ENCODE measurements around the gene GALNT2. TPM values are rescaled to one million over a fixed set of nuclear protein-coding genes. Genes with fewer than 3 reads are reported as not detected.

GALNT2 gene
- total and polyA plus RNA-seq, 9 donors, result 30.3 to 89.2 (median 79.2) TPM

GRCh38 chr1:230070321-230071208 is 3.5 kb downstream of the GALNT2 start:
- Histone ChIP-seq H3K9me3 (replicated peaks; ENCODE audit: control insufficient read depth, low read depth, low read length) (no peaks in the 10 kb centered on the region), H3K4me3 (ENCODE audit: low read length) (no peak overlapping the region), H3K27me3 (ENCODE audit: control insufficient read depth, insufficient read depth, low read length) (no peaks in the 10 kb centered on the region), H3K4me1 (ENCODE audit: control insufficient read depth, insufficient read depth, low read length) (peaks cover 33% of the 10 kb centered on the region), H3K27ac (ENCODE audit: low read length) (no peak overlapping the region), H3K36me3 (ENCODE audit: control insufficient read depth, insufficient read depth, low read length) (no peaks in the 10 kb centered on the region)
- 93% methylated on average over 5 of the region's 14 CpGs for whole genome bisulfite sequencing (ENCODE audit: insufficient coverage)
- no peak for DNase-seq

GRCh38 chr1:230071316-230071715 is 4.3 kb downstream of the GALNT2 start:
- H3K9me3 ChIP-seq (replicated peaks; ENCODE audit: control insufficient read depth, low read depth, low read length), result no peaks in the 10 kb centered on the region
- no peak for DNase-seq
- no peak overlapping the region for H3K4me3 ChIP-seq (ENCODE audit: low read length)
- peaks cover 30% of the 10 kb centered on the region for H3K4me1 ChIP-seq (ENCODE audit: control insufficient read depth, insufficient read depth, low read length)
- 87% methylated on average over 4 of the region's 7 CpGs for WGBS (ENCODE audit: insufficient coverage)
- no peaks in the 10 kb centered on the region for H3K27me3 ChIP-seq (ENCODE audit: control insufficient read depth, insufficient read depth, low read length)
- no peak overlapping the region for H3K27ac ChIP-seq (ENCODE audit: low read length)
- H3K36me3 ChIP-seq (ENCODE audit: control insufficient read depth, insufficient read depth, low read length), result peaks cover under 1% of the 10 kb centered on the region

GRCh38 chr1:230072296-230072695 is 5.3 kb downstream of the GALNT2 start:
- peaks cover 2% of the 10 kb centered on the region for H3K36me3 ChIP-seq (ENCODE audit: control insufficient read depth, insufficient read depth, low read length)
- H3K27ac ChIP-seq (ENCODE audit: low read length), result no peak overlapping the region
- WGBS (ENCODE audit: insufficient coverage), result 65% methylated on average over 5 of the region's 6 CpGs
- H3K27me3 ChIP-seq (ENCODE audit: control insufficient read depth, insufficient read depth, low read length), result no peaks in the 10 kb centered on the region
- DNase-seq, result no peak
- peaks cover 28% of the 10 kb centered on the region for H3K4me1 ChIP-seq (ENCODE audit: control insufficient read depth, insufficient read depth, low read length)
- H3K9me3 ChIP-seq (replicated peaks; ENCODE audit: control insufficient read depth, low read depth, low read length), result no peaks in the 10 kb centered on the region
- no peak overlapping the region for H3K4me3 ChIP-seq (ENCODE audit: low read length)

- Histone ChIP-seq H3K27me3 (ENCODE audit: control insufficient read depth, insufficient read depth, low read length) (no peaks in the 10 kb centered on the region), H3K4me3 (ENCODE audit: low read length) (no peak overlapping the region), H3K36me3 (ENCODE audit: control insufficient read depth, insufficient read depth, low read length) (peaks cover 2% of the 10 kb centered on the region), H3K4me1 (ENCODE audit: control insufficient read depth, insufficient read depth, low read length) (peaks cover 28% of the 10 kb centered on the region), H3K9me3 (replicated peaks; ENCODE audit: control insufficient read depth, low read depth, low read length) (no peaks in the 10 kb centered on the region), H3K27ac (ENCODE audit: low read length) (no peak overlapping the region)
- no CpG with 5 or more reads among the region's 1 CpG for WGBS (ENCODE audit: insufficient coverage)
- no peak for DNase-seq
Observed at GRCh38 chr1:230072866-230073265, 5.8 kb downstream of the GALNT2 start.

GRCh38 chr1:230073371-230074035 is 6.5 kb downstream of the GALNT2 start:
- Histone ChIP-seq H3K36me3 (ENCODE audit: control insufficient read depth, insufficient read depth, low read length) (peaks cover 2% of the 10 kb centered on the region), H3K27ac (ENCODE audit: low read length) (no peak overlapping the region), H3K27me3 (ENCODE audit: control insufficient read depth, insufficient read depth, low read length) (no peaks in the 10 kb centered on the region), H3K4me1 (ENCODE audit: control insufficient read depth, insufficient read depth, low read length) (peaks cover 26% of the 10 kb centered on the region), H3K9me3 (replicated peaks; ENCODE audit: control insufficient read depth, low read depth, low read length) (no peaks in the 10 kb centered on the region), H3K4me3 (ENCODE audit: low read length) (no peak overlapping the region)
- DNase-seq, result no peak
- 64% methylated on average over 2 of the region's 4 CpGs for WGBS (ENCODE audit: insufficient coverage)

GRCh38 chr1:230074270-230074669 is 7.2 kb downstream of the GALNT2 start:
- peaks cover 2% of the 10 kb centered on the region for H3K36me3 ChIP-seq (ENCODE audit: control insufficient read depth, insufficient read depth, low read length)
- H3K4me3 ChIP-seq (ENCODE audit: low read length), result no peak overlapping the region
- H3K9me3 ChIP-seq (replicated peaks; ENCODE audit: control insufficient read depth, low read depth, low read length), result no peaks in the 10 kb centered on the region
- 79% methylated on average over 3 of the region's 4 CpGs for WGBS (ENCODE audit: insufficient coverage)
- no peaks in the 10 kb centered on the region for H3K27me3 ChIP-seq (ENCODE audit: control insufficient read depth, insufficient read depth, low read length)
- DNase-seq, result no peak
- H3K27ac ChIP-seq (ENCODE audit: low read length), result no peak overlapping the region
- peaks cover 25% of the 10 kb centered on the region for H3K4me1 ChIP-seq (ENCODE audit: control insufficient read depth, insufficient read depth, low read length)

GRCh38 chr1:230074762-230075161 is 7.7 kb downstream of the GALNT2 start:
- 57% methylated on average over 1 of the region's 2 CpGs for WGBS (ENCODE audit: insufficient coverage)
- peaks cover 2% of the 10 kb centered on the region for H3K36me3 ChIP-seq (ENCODE audit: control insufficient read depth, insufficient read depth, low read length)
- H3K27ac ChIP-seq (ENCODE audit: low read length), result no peak overlapping the region
- no peaks in the 10 kb centered on the region for H3K27me3 ChIP-seq (ENCODE audit: control insufficient read depth, insufficient read depth, low read length)
- no peak for DNase-seq
- no peaks in the 10 kb centered on the region for H3K9me3 ChIP-seq (replicated peaks; ENCODE audit: control insufficient read depth, low read depth, low read length)
- peaks cover 28% of the 10 kb centered on the region for H3K4me1 ChIP-seq (ENCODE audit: control insufficient read depth, insufficient read depth, low read length)
- H3K4me3 ChIP-seq (ENCODE audit: low read length), result no peak overlapping the region

- H3K27me3 ChIP-seq (ENCODE audit: control insufficient read depth, insufficient read depth, low read length), result no peaks in the 10 kb centered on the region
Observed at GRCh38 chr1:230076121-230076520, 9.1 kb downstream of the GALNT2 start.

GRCh38 chr1:230077011-230077410 is 10.0 kb downstream of the GALNT2 start:
- Histone ChIP-seq H3K9me3 (replicated peaks; ENCODE audit: control insufficient read depth, low read depth, low read length) (no peaks in the 10 kb centered on the region), H3K4me1 (ENCODE audit: control insufficient read depth, insufficient read depth, low read length) (peaks cover 27% of the 10 kb centered on the region), H3K36me3 (ENCODE audit: control insufficient read depth, insufficient read depth, low read length) (peaks cover 4% of the 10 kb centered on the region), H3K27me3 (ENCODE audit: control insufficient read depth, insufficient read depth, low read length) (no peaks in the 10 kb centered on the region), H3K27ac (ENCODE audit: low read length) (no peak overlapping the region), H3K4me3 (ENCODE audit: low read length) (no peak overlapping the region)
- 0% methylated on average over 1 of the region's 3 CpGs for WGBS (ENCODE audit: insufficient coverage)
- DNase-seq, result no peak

More at GRCh38 chr1:230076121-230076520, 9.1 kb downstream of the GALNT2 start:
- 78% methylated on average over 5 of the region's 7 CpGs for WGBS (ENCODE audit: insufficient coverage)
- Histone ChIP-seq H3K4me1 (ENCODE audit: control insufficient read depth, insufficient read depth, low read length) (peaks cover 27% of the 10 kb centered on the region), H3K9me3 (replicated peaks; ENCODE audit: control insufficient read depth, low read depth, low read length) (no peaks in the 10 kb centered on the region), H3K27ac (ENCODE audit: low read length) (no peak overlapping the region), H3K36me3 (ENCODE audit: control insufficient read depth, insufficient read depth, low read length) (peaks cover 2% of the 10 kb centered on the region), H3K4me3 (ENCODE audit: low read length) (no peak overlapping the region)
- no peak for DNase-seq

- 57% methylated on average over 1 of the region's 12 CpGs for WGBS (ENCODE audit: insufficient coverage)
- Histone ChIP-seq H3K36me3 (ENCODE audit: control insufficient read depth, insufficient read depth, low read length) (peaks cover 4% of the 10 kb centered on the region), H3K27me3 (ENCODE audit: control insufficient read depth, insufficient read depth, low read length) (no peaks in the 10 kb centered on the region), H3K4me3 (ENCODE audit: low read length) (no peak overlapping the region), H3K4me1 (ENCODE audit: control insufficient read depth, insufficient read depth, low read length) (peaks cover 27% of the 10 kb centered on the region), H3K27ac (ENCODE audit: low read length) (no peak overlapping the region), H3K9me3 (replicated peaks; ENCODE audit: control insufficient read depth, low read depth, low read length) (no peaks in the 10 kb centered on the region)
- no peak for DNase-seq
Observed at GRCh38 chr1:230077436-230078213, 10.6 kb downstream of the GALNT2 start.

Data from muscle of leg (tissue), 11 donors.